Esophagus (tissue), 2 donors: Measurements from ENCODE around the gene ATP13A1. TPM values are rescaled to one million over a fixed set of nuclear protein-coding genes. Genes with fewer than 3 reads are reported as not detected.
A peak's percentile ranks its signal among the peaks of the same experiment; 100 is the strongest.

Experiments
- H3K27ac ChIP-seq, 2 donors: one replicate each; pipeline ENCODE4 v1.5.1; 2013; ENCODE audit warnings: low read depth in 2 of 2, mild to moderate bottlenecking in 2 of 2, inconsistent platforms in 1 of 2, low read length in 1 of 2, moderate library complexity in 1 of 2
- H3K27me3 ChIP-seq, 2 donors: one replicate each; pipeline ENCODE4 v1.6.1; 2013; ENCODE audit warnings: low read length in 2 of 2, control low read depth in 1 of 2, mild to moderate bottlenecking in 1 of 2; ENCODE audit not compliant: insufficient read depth in 2 of 2, control insufficient read depth in 1 of 2
- H3K36me3 ChIP-seq, 2 donors: one replicate each; pipeline ENCODE4 v1.6.1; 2013; ENCODE audit warnings: low read length in 1 of 2; ENCODE audit not compliant: control insufficient read depth in 2 of 2, insufficient read depth in 2 of 2
- H3K4me1 ChIP-seq, 2 donors: one replicate each; pipeline ENCODE4 v1.6.1; 2013; ENCODE audit warnings: low read length in 1 of 2; ENCODE audit not compliant: control insufficient read depth in 2 of 2, insufficient read depth in 2 of 2
- H3K4me3 ChIP-seq, 2 donors: one replicate each; pipeline ENCODE4 v1.5.1; 2013; ENCODE audit warnings: low read length in 2 of 2, mild to moderate bottlenecking in 2 of 2, low read depth in 1 of 2, moderate library complexity in 1 of 2
- H3K9me3 ChIP-seq, 2 donors: one replicate each; pipeline ENCODE4 v1.6.1; 2013; ENCODE audit warnings: mild to moderate bottlenecking in 2 of 2, low read depth in 1 of 2, low read length in 1 of 2, moderate library complexity in 1 of 2; ENCODE audit not compliant: control insufficient read depth in 2 of 2, insufficient read depth in 1 of 2
- WGBS, 2 donors: extraction: QIAGEN DNeasy Blood & Tissue Kit; methylation state at CpG; one replicate each; pipeline ENCODE4 v1.1.7; 2013; 5-methylcytosine and 5-hydroxymethylcytosine counted together
- polyA plus RNA-seq, 2 donors: library from polyadenylated mRNA; stranded (reverse); fragments of 200-250 nt; gene quantifications; one replicate each; pipeline ENCODE4 v1.2.3, GENCODE V29; 2013
- donor health status: healthy with polysubstance abuse.
- donor health status: Bipolar disorder and iron deficiency.

ATP13A1 gene
- polyA plus RNA-seq, 2 donors = 29.2 to 39.8 TPM

DNA sequence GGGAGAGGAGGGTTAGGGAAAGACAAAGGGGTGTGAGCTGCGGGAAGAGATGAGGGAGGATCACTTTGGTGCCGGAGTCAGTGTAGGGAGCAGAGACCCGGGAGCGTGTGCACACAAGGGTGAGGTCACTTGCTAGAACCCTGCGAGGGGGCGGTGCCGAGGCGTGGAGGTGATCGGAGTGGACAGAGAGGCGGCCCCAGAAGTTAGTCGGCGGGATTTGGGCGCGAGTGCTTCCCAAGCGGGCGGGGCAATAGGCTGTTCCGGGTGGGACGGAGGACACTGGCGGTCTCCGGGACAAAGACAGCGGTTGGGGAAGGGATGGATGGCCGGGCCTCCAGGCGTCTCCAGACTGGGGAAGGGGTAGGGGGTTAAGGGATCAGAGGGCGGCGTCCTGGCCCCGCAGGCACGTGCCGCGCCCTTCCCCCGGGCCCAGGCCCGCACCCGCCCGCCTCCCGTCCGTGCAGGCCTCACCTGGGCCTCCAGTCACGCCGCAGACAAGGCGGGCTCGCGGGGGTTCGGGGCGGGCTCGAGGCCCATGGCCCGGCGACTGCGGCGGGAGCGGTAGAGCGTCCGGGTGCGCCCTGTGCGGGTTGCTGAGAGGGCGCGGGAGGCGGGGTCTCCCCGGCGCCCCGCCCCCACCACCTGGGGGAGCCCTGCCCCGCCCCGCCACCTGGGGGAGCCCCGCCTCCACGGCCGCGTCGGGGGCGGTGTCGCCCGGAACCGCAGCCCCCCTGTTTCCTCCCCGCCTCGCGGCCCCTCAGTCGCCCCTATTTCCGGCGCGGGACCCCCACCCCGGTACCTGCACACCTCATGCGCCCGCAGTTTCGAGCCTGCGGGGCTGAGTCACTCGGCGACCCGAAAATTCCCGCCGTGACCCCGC, 35.6 kb downstream of the ATP13A1 start, which contains the start of gene LPAR2:
TSS of gene LPAR2 (minus strand) at position 600 of the 880 bp plus-strand sequence. CDS start 945 bp downstream, outside the sequence.
- Histone ChIP-seq H3K36me3 (peaks cover 0 to 14% of the 10 kb centered on the region in 2 donors), H3K9me3 (no peaks in the 10 kb centered on the region), H3K27ac (peak within 1 kb of the TSS; percentile 77 to 87), H3K27me3 (no peaks in the 10 kb centered on the region), H3K4me3 (peak within 1 kb of the TSS; percentile 60 to 67), H3K4me1 (peaks cover 0 to 7% of the 10 kb centered on the region in 2 donors)
- WGBS, 2 donors = 1 to 2% methylated on average over 43 to 87 of the region's 87 CpGs

DNA sequence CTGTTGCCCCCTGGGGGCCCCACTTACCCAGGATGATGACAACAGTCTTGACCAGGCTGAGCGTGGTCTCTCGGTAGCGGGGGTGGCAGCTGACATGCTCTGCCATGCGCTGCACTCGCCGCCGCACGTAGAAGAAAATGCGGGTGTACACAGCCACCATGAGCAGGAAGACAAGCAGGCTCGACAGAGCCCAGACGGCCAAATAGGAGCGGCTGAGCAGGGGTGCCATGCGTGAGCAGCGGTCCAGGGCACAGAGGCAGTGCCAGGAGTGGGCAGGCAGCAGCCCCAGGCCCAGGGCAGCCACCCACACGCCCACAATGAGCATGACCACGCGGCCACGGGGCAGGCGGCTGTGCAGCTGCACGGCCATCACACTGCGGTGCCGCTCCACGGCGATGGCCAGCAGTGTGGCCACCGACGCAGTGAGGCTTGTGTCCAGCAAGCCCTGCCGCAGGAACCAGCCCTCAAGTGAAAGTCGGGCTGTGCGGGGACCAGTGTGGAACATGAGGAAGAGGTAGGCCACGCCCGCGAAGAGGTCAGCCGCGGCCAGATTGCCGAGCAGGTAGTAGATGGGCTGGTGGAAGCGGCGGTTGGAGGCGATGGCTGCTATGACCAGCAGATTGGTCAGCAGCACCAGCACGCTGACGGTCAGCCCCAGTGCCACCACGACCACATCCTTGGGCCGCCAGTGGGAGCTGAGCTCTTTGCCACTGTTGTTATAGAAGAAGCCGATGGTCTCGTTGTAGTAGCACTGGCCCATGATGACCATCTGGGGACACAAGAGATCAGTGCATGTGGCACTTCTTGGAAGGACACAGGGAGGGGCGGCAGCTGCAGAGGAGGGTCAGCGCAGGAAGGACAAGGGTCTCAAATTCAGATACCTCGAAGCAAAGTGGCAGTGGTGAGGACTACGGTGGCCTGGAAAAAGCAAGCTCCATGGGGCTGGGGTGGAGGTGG, 36.7 kb downstream of the ATP13A1 start:
- Histone ChIP-seq H3K4me1 (peaks cover 0 to 7% of the 10 kb centered on the region in 2 donors), H3K27me3 (no peaks in the 10 kb centered on the region), H3K9me3 (no peaks in the 10 kb centered on the region), H3K36me3 (peaks cover 0 to 10% of the 10 kb centered on the region in 2 donors), H3K4me3 (peak overlapping the region in 1 of 2 donors; percentile 67), H3K27ac (peak overlapping the region in 1 of 2 donors; percentile 70)
- WGBS, 2 donors = 92 to 94% methylated on average over 48 of the region's 48 CpGs

DNA sequence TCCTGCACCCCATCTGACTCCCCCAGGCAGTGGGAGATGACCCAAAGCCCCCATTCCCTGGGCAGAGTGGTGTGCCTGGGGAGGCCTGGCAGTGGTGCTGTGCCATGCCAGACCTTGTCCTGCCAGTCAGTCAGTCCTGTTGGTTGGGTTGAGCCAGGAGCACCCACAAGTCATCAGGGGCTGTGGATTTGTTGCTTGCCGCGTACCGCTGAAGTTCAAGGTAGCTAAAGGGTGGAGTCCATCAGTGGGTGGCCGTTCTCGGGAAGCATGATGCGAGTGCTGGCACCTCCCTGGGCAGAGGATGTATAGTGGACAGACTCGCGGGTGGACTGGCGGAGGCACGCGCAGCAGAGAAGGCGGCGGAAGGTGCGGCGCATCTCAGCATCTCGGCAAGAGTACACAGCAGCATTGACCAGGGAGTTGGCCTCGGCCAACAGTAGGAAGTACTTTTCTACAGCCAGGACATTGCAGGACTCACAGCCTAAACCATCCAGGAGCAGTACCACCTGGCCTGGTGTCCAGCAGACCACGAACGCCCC, 39.4 kb downstream of the ATP13A1 start:
- Histone ChIP-seq H3K36me3 (peaks cover 0 to 7% of the 10 kb centered on the region in 2 donors), H3K27ac (no peak overlapping the region), H3K4me1 (peaks cover 0 to 7% of the 10 kb centered on the region in 2 donors), H3K4me3 (no peak overlapping the region), H3K27me3 (no peaks in the 10 kb centered on the region), H3K9me3 (no peaks in the 10 kb centered on the region)
- WGBS, 2 donors = 92 to 96% methylated on average over 19 of the region's 19 CpGs

DNA sequence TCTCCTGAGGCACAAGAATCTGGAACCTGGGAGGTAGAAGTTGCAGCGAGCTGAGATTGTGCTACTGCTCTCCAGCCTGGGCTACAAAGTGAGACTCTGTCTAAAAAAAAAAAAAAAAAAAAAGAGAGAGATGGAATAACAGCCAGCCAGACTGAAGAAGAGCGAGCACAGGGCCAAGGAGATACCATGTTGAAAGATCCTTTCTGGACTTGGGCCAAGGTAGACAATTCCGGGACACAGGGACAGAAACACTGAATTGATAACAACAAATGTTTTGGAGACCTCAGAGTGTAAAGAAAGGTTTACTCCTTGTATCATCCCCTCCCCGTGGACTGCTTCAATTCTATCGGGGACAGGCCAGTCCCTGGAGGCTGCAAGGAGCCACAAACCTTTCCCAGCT, 40.1 kb downstream of the ATP13A1 start:
- Histone ChIP-seq H3K9me3 (no peaks in the 10 kb centered on the region), H3K27me3 (no peaks in the 10 kb centered on the region), H3K4me3 (no peak overlapping the region), H3K4me1 (peaks cover 0 to 11% of the 10 kb centered on the region in 2 donors), H3K36me3 (peaks cover 0 to 7% of the 10 kb centered on the region in 2 donors), H3K27ac (no peak overlapping the region)
- WGBS, 2 donors = 77 to 86% methylated on average over 5 of the region's 5 CpGs

DNA sequence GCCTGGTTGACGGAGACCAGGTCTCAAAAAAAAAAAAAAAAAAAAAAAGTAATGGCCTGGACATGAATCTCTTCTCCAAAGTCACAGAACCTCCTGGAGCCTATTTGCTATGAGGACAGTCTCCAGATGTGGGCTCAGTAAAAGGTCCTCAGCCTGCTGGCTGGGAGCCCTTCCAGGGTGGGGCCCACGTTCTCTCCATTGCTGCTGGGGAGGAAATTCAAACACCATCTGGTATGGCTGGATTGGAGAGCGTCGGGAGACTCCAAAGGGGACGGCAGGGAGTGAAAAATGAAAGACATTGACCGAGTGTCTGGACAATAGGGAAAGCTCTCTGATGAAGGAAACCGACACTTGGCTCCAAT, 43.6 kb downstream of the ATP13A1 start:
- Histone ChIP-seq H3K4me1 (peaks cover 0 to 6% of the 10 kb centered on the region in 2 donors), H3K27ac (no peak overlapping the region), H3K27me3 (no peaks in the 10 kb centered on the region), H3K9me3 (no peaks in the 10 kb centered on the region), H3K36me3 (peaks cover 0 to 7% of the 10 kb centered on the region in 2 donors), H3K4me3 (no peak overlapping the region)
- 75 to 81% methylated on average over 7 of the region's 7 CpGs for WGBS, 2 donors

DNA sequence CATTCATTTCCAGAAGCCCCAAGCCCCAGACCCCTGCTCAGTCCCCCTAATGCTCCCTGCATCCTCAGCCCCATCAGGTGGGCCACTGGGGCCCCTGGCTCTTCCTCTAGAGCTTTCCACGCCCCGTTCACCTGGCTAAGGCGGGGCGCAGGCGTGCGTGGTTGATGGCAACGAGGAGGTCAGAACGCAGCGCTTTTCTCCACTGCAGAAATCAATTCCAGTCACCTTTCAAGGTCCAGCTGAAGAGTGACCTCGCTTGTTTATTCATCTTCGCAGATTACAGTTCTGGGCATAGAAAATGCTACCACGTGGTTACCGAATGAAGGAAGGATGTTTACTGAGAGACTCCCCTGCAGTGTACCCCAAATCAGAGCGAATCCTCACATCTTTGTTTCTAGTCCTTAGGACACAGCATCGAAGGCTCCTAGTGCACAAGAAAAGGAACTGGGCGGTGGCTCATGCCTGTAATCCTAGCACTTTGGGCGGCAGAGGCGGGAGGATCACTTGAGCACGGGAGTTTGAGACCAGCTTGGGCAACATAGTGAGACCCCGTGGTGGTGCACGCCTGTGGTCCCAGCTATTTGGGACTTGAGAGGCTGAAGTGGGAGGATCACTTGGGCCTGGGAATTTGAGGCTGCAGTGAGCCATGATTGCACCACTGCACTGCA, 44.2 kb downstream of the ATP13A1 start:
- 51 to 57% methylated on average over 21 of the region's 21 CpGs for WGBS, 2 donors
- Histone ChIP-seq H3K4me3 (no peak overlapping the region), H3K27ac (no peak overlapping the region)

DNA sequence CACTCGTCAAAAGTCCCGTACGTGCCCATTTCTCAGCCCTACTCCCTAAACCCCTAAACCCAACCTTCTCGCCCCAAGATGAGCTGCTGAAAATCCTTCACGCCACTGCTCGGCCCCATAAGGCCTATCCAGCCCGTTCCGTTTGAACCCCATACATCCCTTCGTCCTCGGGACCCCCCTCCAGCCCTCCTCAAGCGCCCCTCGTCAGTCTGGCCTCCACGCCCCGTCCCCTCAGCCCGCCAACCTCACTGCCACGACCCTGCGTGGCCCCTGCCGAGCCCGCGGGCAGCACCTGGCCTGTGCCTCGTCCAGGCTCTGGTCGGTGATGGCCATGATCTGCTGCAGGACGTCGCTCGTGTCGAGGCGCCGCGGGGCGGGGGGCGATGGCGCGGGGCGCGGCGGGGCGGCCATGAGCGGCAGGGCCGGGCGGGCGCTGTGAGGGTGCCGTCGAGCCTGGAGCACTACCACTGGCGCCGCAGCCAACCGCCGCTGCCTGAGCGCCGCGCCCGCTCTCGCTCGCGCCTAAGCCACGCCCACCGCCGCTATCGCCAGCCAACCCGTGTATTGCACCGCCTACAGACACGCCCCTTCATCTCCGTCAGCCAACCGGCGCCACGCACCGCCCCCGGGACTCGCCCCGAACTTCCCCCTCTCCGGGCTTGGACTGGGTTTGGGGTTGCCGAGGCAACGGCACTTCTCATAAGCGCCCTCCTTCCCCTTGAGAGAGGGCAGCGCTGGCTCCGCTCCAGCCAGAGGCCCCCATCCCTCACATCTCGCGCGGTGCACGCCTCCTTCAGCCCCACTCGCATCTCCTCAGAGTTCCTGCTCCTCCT, 45.0 kb downstream of the ATP13A1 start, which contains the start of gene PBX4:
TSS of gene PBX4 (minus strand) at position 469 of the 833 bp plus-strand sequence. CDS start at position 411, 58 bp downstream.
- no peaks in the 10 kb centered on the region for H3K27me3 ChIP-seq
- WGBS, 2 donors = 5 to 6% methylated on average over 56 to 80 of the region's 80 CpGs

More for the DNA sequence above, 44.2 kb downstream of the ATP13A1 start:
- peaks cover 0 to 6% of the 10 kb centered on the region in 2 donors for H3K36me3 ChIP-seq
- peaks cover 0 to 6% of the 10 kb centered on the region in 2 donors for H3K4me1 ChIP-seq
- H3K27me3 ChIP-seq = no peaks in the 10 kb centered on the region
- no peaks in the 10 kb centered on the region for H3K9me3 ChIP-seq

DNA sequence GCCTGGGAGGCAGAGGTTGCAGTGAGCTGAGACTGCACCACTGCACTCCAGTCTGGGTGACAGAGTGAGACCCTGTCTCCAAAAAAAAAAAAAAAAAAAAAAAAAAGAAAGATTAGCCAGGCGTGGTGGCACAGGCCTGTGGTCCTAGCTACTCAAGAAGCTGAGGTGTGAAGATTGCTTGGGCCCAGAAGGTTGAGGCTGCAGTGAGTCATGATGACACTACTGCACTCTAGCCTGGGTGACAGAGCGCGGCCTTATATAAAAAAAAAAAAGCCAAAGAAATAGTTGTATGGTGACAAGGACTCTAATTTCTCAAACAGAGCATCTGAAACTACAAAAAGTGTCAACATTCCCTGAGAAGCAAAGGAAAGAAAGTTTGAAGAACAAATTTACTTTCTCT, 48.4 kb downstream of the ATP13A1 start:
- Histone ChIP-seq H3K9me3 (no peaks in the 10 kb centered on the region), H3K27me3 (no peaks in the 10 kb centered on the region), H3K4me1 (peaks cover 0 to 6% of the 10 kb centered on the region in 2 donors), H3K27ac (no peak overlapping the region), H3K4me3 (no peak overlapping the region), H3K36me3 (no peaks in the 10 kb centered on the region)
- WGBS, 2 donors = 82 to 89% methylated on average over 3 of the region's 3 CpGs

More for the DNA sequence above, 45.0 kb downstream of the ATP13A1 start, which contains the start of gene PBX4:
- Histone ChIP-seq H3K9me3 (no peaks in the 10 kb centered on the region), H3K27ac (peak within 1 kb of the TSS in 1 of 2 donors; percentile 17), H3K4me3 (peak within 1 kb of the TSS; percentile 59 to 60), H3K36me3 (no peaks in the 10 kb centered on the region), H3K4me1 (peaks cover 0 to 6% of the 10 kb centered on the region in 2 donors)
